GM23338 (cell line): ENCODE measurements around the gene GDF10.

ENCODE experiments used
- CTCF ChIP-seq, 2 experiments: fragments of 200-600 bp in 1 of 2; sonication (generic) in 1 of 2; conservative IDR thresholded peaks; 2 replicates each; pipeline versions ENCODE4 v1.5.1 to v1.6.1; 2016 to 2017; ENCODE audit warnings: antibody characterized with exemption in 2 of 2, low read depth in 2 of 2, mild to moderate bottlenecking in 2 of 2, moderate library complexity in 1 of 2
- NANOG ChIP-seq: IDR thresholded peaks from 2 replicates; pipeline ENCODE4 v1.6.1; 2016; ENCODE audit warnings: antibody characterized with exemption, borderline replicate concordance
- POLR2AphosphoS5 ChIP-seq: IDR thresholded peaks from 2 replicates; pipeline ENCODE4 v1.6.1; 2016; ENCODE audit warnings: antibody characterized with exemption, low read depth
- REST ChIP-seq: IDR thresholded peaks from one replicate; pipeline ENCODE4 v1.6.1; 2018; ENCODE audit warnings: antibody characterized with exemption; ENCODE audit not compliant: unreplicated experiment

- TF ChIP-seq REST (no peak), CTCF (conservative IDR thresholded peaks at IDR 0.05; ENCODE audit: low read depth in 2 of 2) (no peak), POLR2AphosphoS5 (no peak), NANOG (no peak)
These were observed 42.4 kb upstream of the GDF10 start for GRCh38 chr10:47257396-47258120.
